GM19452 (cell line): ENCODE results near the gene C1QC.

Source experiments
- ATAC-seq: cut with Tn5 transposase; IDR thresholded peaks from one replicate; pipeline ENCODE4 v1.9.1; 2021; ENCODE audit not compliant: unreplicated experiment

Gene C1QC

DNA sequence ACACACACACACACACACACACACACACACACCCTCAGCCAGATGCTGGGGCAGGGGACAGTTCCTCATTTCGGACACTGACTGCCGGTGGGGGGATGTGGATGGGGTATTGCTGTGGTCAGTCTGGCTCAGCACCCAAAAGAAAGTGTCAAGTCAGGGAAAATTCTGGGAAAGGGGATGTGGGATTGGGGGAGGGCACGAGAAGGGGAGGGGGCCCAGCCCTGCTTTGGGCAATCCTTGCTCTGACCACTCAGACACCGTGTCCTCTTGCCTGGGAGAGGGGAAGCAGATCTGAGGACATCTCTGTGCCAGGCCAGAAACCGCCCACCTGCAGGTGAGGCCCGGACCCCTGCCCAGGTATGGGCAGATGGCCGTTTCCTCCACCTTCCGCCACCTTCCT, at the start of gene C1QC:
Gene C1QC (plus strand): TSS at position 253 of the 400 bp plus-strand sequence. CDS start 391 bp downstream, outside the sequence.
- no peak for ATAC-seq

DNA sequence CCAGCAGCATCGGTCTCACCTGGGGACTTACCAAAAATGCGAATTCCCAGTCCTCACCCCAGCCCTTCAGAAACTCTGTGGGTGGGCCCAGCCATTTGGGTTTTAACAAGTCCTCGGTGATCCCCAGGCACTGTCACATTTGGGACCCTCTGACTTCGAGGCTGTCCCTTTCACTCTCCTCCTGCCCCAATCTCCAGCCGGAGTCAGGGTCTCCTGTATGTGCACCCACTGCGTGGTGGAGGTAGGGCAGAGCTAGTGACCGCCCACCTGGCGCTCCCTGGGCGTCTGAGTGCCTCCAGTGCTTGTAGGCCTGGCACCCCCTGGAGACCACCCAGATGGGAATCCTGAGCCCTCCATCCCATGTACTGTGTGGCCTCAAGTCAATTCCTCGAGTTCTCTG, 49.0 kb upstream of the C1QC start:
- ATAC-seq, result no peak

DNA sequence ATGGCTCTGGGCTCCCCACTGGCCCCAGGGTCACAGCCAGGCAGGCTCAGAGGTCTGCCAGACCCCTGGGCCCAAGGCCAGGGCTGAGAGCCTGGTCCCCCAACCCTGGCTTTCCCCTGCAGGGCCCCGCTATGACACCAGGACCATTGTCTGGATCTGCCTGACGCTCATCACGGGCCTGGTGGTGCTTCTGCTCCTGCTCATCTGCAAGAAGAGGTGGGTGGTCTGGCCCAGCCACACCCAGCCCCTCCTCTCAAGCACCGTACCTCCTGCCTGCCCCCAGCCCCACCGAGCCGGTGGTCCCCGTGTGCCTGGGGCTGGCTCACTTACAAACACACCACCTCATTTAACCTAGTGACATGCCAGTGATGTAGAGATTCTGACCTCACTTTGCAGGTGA, 48.3 kb upstream of the C1QC start:
- no peak for ATAC-seq

DNA sequence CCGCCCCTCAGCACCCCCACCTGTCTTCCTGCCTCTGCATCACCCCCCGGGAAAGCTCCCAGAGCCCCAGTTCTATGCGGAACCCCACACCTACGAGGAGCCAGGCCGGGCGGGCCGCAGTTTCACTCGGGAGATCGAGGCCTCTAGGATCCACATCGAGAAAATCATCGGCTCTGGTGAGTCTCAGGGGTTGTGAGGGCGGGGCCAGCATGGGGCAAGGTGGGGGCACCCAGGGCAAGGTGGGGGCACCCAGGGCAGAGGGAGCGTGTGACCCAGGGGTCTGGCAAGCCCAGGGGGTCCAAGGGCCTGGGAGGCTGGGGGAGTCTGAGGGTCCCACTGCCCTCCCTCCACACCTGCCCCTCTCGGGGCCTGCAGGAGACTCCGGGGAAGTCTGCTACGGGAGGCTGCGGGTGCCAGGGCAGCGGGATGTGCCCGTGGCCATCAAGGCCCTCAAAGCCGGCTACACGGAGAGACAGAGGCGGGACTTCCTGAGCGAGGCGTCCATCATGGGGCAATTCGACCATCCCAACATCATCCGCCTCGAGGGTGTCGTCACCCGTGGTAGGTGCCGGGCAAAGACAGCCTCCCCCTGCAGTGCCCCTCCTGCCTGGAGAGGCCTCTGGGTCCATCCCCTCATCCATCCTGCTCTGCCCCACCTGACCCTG, 46.0 kb upstream of the C1QC start:
- ATAC-seq, result no peak

DNA sequence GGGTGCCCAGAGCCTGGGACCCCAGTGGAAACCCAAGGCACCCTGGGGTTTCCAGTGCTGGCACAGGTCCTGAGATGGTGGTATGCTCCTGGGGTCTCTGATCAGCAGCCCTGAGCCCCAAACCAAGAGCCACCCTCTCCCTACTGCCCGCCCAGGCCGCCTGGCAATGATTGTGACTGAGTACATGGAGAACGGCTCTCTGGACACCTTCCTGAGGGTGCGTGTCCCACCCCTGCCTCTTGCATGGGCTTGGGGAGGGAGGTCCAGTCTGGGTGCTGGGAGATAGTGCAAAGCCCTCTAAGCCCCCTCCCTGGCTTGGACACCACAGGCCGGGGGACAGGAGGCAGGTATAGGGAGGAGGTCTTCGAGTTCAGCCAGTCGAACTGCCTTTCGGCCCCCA, 45.4 kb upstream of the C1QC start:
- ATAC-seq, result no peak

DNA sequence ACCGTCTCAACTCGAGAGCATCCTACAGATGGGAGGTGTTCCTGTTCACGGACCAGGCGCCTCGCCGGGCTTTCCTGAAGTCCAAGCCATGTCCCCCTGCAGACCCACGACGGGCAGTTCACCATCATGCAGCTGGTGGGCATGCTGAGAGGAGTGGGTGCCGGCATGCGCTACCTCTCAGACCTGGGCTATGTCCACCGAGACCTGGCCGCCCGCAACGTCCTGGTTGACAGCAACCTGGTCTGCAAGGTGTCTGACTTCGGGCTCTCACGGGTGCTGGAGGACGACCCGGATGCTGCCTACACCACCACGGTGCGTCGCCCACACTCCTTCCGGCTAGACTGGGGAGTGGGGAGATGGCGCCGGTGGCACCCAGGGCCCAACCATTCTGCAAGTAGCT, 44.7 kb upstream of the C1QC start:
- no peak for ATAC-seq

DNA sequence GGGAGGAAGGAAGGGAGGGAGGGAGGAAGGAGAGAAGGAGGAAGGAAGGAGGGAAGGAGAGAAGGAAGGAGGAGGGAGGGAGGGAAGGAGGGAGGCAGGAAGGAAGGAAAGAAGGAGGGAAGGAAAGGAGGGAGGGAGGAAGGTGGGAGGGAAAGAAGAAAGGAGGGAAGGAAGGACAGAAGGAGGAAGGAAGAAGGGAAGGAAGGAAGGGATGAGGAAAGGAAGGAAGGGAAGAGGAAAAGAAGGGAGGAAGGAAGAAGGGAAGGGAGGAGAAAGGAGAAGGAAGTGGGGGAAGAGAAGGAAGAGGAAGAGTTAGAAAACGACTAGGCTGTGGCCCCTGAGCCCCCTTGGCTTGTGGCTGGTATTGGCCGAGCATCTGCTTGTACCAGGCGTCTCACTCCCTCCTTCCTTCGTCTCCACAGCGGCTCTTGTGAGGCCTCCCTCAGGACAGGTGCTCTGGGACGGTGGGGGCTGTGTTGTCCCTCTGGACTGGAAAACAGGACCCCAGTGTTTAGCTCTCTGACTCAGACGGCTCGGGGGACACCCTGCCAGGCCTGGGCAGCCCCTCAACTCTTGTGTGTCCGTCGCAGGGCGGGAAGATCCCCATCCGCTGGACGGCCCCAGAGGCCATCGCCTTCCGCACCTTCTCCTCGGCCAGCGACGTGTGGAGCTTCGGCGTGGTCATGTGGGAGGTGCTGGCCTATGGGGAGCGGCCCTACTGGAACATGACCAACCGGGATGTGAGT, 43.2 kb upstream of the C1QC start:
- ATAC-seq, result no peak

DNA sequence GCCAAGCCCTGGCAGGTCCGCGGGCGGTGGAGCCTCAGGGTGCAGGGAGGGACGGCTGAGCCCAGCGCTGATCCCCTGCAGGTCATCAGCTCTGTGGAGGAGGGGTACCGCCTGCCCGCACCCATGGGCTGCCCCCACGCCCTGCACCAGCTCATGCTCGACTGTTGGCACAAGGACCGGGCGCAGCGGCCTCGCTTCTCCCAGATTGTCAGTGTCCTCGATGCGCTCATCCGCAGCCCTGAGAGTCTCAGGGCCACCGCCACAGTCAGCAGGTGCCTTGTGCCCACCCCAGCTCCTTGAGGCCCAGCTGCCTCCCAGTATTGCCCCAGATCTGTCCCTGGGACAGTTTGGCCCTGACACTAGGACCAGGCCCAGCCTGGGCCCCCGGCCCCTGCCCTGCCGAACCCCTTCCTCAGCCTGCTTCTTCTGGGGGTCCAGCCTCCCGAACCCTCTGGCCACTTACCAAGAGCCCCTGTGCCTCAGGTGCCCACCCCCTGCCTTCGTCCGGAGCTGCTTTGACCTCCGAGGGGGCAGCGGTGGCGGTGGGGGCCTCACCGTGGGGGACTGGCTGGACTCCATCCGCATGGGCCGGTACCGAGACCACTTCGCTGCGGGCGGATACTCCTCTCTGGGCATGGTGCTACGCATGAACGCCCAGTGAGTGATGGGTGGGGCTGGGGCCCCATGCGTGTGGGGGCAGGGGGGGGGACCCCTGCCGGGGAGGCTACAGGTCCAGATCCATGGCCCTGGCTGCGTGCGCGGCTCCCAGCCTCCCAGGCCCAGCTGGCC, 42.4 kb upstream of the C1QC start:
- no peak for ATAC-seq

DNA sequence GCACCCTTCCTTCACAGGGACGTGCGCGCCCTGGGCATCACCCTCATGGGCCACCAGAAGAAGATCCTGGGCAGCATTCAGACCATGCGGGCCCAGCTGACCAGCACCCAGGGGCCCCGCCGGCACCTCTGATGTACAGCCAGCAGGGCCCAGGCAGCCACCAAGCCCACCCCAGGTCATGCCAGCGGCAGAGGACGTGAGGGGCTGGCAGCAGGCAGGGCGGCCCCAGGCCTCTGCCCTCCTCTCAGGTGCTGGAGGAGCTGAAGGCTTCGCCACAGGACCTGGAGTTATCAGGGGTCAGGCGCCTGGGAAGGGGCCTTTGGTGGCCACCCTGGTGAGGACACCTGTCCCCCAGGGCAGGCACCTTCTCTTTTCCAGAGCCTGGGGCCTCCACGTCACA, 41.8 kb upstream of the C1QC start:
- no peak for ATAC-seq

DNA sequence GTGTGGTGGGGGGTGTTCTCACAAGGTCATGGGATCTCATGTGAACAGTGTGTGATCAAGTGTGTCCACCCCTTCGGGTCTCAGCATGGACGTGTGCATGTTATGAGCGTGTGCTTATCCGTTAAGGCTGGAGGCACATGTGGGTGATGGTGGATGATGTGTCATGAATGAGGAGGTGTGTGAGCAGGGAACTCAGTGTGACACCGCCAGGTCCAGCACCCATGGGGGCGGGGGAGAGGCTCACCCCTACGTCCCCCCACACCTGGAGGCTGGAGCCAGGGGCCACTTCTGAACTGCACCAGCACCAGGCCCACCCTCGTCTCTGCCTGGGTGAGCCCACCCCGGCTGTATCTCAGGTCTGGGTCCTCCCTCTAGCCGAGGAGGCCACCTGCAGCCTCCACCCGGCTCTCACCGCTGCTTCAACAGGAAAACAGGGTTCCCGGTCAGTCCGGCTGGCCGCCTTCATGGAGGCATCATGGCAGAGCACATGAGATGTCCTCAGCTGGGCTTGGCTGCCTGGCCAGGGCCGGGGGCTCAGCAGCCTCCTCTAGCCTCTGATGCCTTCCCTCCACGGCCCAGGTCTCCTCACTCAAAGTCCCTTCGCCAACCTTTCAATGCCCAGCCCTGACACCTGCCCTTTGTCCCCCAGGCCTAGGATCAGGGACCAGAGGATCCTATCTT, 41.2 kb upstream of the C1QC start:
- no peak for ATAC-seq

DNA sequence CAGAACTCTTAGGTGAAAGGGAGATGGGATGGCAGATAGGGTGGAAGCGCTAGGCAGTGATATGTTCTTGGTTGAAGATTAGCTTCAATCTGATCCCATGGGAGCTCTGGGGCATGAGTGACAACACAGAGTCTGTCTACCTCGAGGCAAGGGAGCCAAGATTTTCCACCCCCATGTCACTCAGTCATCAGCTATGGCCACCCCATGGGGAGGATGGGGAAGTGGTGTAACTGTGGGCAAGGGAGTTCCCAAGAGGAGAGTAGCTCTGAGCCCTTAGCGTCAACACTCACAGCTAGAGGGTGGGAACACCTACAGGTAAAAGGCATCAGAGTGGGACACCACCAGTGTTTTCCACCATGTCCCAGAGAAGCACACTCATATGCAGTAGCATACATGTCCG, 37.3 kb upstream of the C1QC start:
- no peak for ATAC-seq

DNA sequence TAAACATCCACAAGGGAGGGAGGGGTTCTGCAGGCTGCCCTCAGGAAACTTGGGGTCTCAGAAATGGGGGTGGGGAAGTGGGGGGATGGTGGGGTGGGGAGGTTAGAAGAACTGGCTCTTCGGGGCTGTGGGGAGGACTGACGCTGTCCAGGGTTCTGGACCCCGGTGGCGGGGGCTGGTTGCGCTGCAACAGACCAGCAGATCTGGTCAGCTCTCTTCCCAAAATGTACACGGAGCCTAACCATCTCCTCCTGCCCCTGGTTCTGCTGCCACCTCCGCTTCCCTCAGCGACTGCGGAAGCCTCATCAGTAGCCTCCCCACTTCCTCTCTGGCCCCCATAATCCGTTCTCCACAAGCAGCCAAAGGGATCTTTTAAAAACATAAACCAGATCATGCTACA, 36.3 kb upstream of the C1QC start:
- ATAC-seq, result no peak

DNA sequence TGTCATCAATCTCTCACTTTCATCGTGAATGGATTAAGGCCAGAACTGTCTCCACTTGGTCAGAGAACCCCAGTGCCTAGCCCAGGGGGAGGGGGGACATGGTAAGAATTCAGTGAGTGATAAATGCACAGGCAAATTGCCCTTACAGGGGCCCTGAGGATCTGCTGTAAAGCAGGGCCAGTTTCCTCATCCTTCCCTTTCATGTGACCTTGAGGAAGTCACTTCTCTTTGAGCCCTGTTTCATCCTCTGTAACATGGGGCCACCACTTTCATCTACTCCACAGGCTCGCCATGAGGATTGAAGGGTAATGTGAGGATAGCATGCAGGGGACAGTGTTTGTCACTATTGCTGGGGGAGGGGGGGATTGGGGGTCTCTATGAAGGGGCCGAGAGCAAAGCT, 35.1 kb upstream of the C1QC start:
- ATAC-seq, result no peak

DNA sequence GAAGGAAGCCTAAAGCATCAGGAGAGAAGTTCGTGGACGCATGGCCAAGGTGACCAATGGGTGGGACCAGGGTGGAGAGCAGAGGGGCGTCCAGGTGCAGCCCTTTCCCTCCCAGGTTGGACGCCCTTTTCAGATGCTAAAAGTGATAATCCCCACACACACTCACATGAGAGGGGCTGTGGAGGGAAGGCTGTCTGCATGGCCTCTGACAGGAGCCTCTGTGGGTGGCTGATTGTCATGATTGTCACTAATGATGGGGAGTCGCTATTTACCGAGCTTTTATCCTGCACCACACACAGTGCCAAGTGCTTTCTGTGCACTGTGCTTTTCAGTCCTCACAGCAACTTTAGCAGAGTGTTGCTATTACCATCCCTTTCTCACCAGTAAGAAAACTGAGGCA, 34.1 kb upstream of the C1QC start:
- no peak for ATAC-seq

DNA sequence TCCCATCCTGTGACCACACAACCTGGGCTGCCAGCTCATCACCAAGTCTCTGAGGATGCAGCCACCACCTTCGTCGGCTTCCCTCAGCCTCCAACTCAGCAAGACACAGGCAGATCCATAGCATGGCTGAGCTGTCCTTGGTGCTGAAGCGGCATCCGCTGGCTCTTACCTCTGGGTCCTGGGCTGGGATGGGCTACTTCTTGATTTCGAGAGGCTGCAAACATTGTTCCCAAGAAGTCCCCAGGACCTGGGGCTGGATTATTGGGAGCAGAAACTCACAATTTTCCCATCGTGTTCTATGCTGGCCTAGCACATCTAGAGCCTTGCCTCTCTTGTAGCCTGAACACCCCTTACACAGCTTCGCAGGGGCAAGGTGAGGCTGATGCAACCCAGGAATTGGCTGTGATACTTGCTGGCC, 31.9 kb upstream of the C1QC start:
- ATAC-seq, result no peak

DNA sequence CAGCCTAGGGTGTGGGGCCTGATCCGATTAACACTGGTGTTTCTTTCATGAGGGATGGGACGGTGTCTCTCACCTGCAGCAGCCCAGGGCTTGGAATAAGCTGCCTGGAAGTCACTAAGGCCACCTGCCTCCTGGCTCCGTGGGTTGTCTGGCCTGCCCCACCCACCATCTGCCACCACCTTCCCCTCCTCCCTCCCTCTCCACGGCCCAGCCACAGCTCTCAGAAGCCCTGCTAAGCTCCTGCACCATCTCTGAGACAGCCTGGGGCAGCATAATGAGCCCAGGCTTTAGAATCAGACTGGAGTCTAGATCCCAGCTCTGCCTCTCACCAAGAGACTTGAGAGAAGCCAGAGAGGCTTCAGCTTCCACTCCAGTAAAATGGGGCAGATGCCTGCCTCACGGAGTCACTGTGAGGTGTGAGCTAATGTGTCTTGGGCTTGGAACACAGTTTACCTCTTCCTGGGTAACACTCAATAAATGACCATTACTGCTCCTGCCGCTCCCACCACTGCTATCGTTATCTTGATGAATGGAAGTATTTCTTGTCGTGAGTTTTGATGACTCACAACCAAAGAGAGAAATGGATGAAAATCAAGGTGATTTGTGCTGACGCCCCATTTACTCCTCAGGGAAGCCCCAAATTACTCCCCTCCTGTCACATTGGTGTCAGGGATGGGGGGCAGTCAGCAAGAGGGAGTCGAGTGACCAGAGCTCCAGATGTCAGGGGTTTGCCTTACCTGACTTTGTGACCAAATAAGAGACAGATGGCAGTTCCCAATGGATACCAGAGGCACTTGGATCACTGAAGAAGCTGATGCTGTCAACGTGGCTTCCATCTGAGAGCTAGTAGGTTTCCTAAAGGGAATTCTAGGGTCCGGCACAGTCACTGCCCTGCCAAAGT, 30.5 kb upstream of the C1QC start:
- no peak for ATAC-seq

DNA sequence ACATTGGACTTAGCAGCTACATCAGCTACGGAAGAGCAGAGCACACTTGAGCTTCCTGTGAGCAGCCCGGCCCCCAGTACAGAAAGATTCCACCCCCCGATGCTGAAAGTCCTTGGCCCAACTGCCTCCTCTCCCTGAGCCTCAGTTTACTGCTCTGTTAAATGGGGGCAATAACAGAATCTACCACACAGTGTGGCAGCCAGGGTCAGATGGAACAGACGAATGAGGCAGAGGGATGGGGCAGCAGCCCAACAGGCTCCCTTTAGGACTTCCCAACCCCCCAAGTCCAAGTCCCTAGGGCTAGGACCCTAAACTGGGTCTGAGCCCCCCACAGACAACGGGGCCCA, 29.9 kb upstream of the C1QC start:
- ATAC-seq, result no peak

DNA sequence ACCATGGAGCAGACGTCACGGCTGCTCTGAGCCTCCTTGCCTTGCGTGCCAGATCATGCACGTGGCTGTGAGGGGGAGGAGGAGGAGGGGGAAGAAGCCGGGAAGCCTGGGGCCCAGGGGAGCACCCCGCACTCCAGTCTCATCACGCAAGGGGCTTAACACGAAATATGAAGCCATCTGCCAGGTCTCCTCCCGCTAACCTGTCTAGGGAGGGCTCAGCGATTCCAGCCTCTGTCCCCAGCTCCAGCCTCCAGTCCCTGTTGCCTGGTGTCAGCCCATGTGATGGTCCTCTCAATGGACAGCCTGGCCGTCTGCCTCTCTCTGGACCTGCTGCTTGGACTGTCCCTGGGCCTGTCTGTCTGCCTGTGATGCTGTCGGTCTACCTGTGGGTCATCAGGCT, 29.5 kb upstream of the C1QC start:
- ATAC-seq, result no peak

DNA sequence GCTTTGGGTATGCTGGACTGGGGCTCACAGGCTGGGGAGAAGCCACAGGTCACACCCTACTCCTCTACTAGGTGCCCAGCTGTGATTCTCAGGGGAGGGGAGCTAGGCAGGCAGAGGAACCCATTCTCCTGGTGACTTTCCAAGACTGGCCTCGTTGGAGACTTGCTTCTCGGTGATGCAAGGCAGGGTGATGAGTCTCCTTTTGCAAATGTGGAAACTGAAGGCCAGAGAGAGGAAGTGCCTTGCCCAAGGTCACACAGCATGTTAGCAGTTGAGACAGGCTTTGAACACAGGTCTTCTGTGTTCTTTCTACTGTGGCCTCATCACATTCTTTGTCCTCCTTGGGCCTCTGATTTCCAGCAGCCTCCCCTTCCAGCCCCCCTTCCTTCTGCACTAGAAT, 27.5 kb upstream of the C1QC start:
- ATAC-seq, result no peak

DNA sequence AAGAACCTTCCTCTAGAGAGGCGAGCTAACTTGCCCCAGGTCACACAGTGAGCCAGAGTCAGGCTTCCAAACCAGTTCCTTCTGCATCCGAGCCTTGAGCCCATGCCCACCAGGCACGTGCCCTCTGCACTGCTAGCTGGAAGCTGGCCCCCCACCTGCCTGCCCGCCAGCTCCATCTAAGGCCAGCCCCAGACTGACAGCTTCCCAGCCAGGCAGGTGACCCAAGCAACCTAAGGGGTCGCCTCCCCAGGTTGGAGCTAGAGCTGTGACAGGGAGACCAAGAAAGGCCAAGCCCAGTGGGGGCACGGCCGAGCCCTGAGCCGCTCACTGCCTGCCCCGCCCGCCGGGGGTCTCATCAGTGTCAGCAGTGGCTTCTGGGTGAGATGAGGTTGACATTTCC, 26.9 kb upstream of the C1QC start:
- ATAC-seq, result no peak

DNA sequence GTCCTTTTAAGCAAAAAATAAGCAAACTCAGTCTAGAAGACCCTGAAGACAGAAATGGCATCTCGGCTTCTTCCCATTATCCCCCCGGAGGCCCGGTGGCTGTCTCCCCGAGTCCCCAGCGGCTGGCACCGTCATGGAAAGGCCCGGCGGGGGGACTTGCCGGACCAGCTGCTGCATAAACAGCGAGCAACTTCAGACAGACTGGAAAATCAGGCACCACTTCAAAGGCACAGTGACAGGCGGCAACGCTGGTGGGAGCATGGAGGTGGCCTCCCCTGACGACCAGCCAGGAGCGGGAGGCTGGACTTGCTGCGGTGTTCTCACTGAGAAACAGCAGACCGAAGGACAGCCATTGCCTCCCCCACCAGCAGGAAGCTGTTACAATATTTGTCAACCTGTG, 25.4 kb upstream of the C1QC start:
- ATAC-seq, result no peak
